Brain microvascular endothelial cell (primary cell): ENCODE results near the gene ACIN1.
A peak's percentile ranks its signal among the peaks of the same experiment; 100 is the strongest.

ENCODE experiments used
- DNase-seq: peaks from one replicate; pipeline ENCODE4 v3.0.0-alpha.2; 2020
- H3K27ac ChIP-seq: fragments of 250-450 bp; sonication (Bioruptor Pico); 2 replicates; pipeline ENCODE4 v1.5.1; 2020; ENCODE audit warnings: mild to moderate bottlenecking, moderate library complexity
- H3K27me3 ChIP-seq: fragments of 250-450 bp; sonication (Bioruptor Pico); replicated peaks from 2 replicates; pipeline ENCODE4 v1.5.1; 2020; ENCODE audit warnings: mild to moderate bottlenecking
- H3K36me3 ChIP-seq: fragments of 250-450 bp; sonication (Bioruptor Pico); replicated peaks from 2 replicates; pipeline ENCODE4 v1.5.1; 2020; ENCODE audit warnings: mild to moderate bottlenecking
- H3K4me3 ChIP-seq: 2 replicates; pipeline ENCODE4 v1.5.1; 2011; ENCODE audit warnings: low read depth, mild to moderate bottlenecking, control low read depth, low read length, moderate library complexity
- CTCF ChIP-seq: IDR thresholded peaks from 2 replicates; pipeline ENCODE4 v1.5.1; 2011; ENCODE audit warnings: low read depth, mild to moderate bottlenecking, moderate library complexity, low read length, control low read depth, inconsistent platforms; ENCODE audit errors: missing control alignments
- in situ Hi-C: cut with HindIII; loops from 2 replicates; pipeline ENCODE4 v1.10.0; 2017; ENCODE audit warnings: low sequenced_read_pairs, low pct_ligation_motif_present

Gene ACIN1

GRCh38 chr14:23054000-23054811 lies 40.7 kb downstream of the ACIN1 start:
- H3K27ac ChIP-seq, result no peak overlapping the region
- DNase-seq, result no peak
- H3K4me3 ChIP-seq, result no peak overlapping the region
- peaks cover 10% of the 10 kb centered on the region for H3K36me3 ChIP-seq
- in situ Hi-C loops, result no loop called here
- peak; percentile 61 for TF ChIP-seq CTCF
- no peaks in the 10 kb centered on the region for H3K27me3 ChIP-seq

GRCh38 chr14:23053426-23053825 lies 41.5 kb downstream of the ACIN1 start:
- DNase-seq, result no peak
- Histone ChIP-seq H3K27ac (no peak overlapping the region), H3K4me3 (no peak overlapping the region), H3K27me3 (no peaks in the 10 kb centered on the region), H3K36me3 (peaks cover 2% of the 10 kb centered on the region)
- in situ Hi-C loops, result no loop called here
- no peak for TF ChIP-seq CTCF

- in situ Hi-C loops, result no loop called here
- Histone ChIP-seq H3K27me3 (no peaks in the 10 kb centered on the region), H3K27ac (no peak overlapping the region), H3K4me3 (no peak overlapping the region), H3K36me3 (no peaks in the 10 kb centered on the region)
- no peak for TF ChIP-seq CTCF
- DNase-seq, result no peak
These were observed 42.3 kb downstream of the ACIN1 start for GRCh38 chr14:23052671-23053070.

- peak; percentile 58 for TF ChIP-seq CTCF
- no peaks in the 10 kb centered on the region for H3K36me3 ChIP-seq
- in situ Hi-C loops, result no loop called here
- no peak overlapping the region for H3K27ac ChIP-seq
- no peak overlapping the region for H3K4me3 ChIP-seq
- H3K27me3 ChIP-seq, result no peaks in the 10 kb centered on the region
- no peak for DNase-seq
These were observed 42.7 kb downstream of the ACIN1 start for GRCh38 chr14:23052182-23052623.

- no peak overlapping the region for H3K27ac ChIP-seq
- no peaks in the 10 kb centered on the region for H3K27me3 ChIP-seq
- H3K36me3 ChIP-seq, result no peaks in the 10 kb centered on the region
- H3K4me3 ChIP-seq, result no peak overlapping the region
- TF ChIP-seq CTCF, result no peak
- in situ Hi-C loops, result no loop called here
- no peak for DNase-seq
These were observed 43.5 kb downstream of the ACIN1 start for GRCh38 chr14:23051141-23052057.
